ENCODE data around the gene ITGB8. TPM values are rescaled to one million over a fixed set of nuclear protein-coding genes. Genes with fewer than 3 reads are reported as not detected.

The ITGB8 gene
- total and polyA plus RNA-seq, 9 of the 15 experiments (the other 6 are each of a cell fraction or from before 2014, with no cell fraction given): under 0.01 to 0.03 (median 0.02) TPM; not detected in 6

DNA sequence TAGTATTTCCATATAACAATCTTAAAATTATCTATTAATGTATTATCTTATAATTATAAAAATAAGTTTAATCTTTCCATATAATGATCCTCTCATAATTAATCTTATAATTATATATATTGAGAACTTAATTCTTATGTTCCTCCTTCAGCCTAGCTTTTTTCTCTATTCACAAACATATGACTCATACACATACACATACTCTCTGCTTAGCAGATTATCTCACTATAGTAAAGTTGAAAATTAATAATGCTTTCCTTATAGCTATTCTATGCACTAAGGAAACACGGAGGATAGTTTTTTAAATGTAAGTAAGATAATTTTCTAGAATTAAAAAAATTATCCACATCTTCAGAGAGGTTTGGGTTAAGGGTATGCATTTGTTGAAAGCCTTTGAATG is 47.7 kb upstream of the ITGB8 start:
- no peaks in the 10 kb centered on the region for H4K20me1 ChIP-seq (replicated peaks; ENCODE audit: control insufficient read depth, insufficient read depth, low read length)
- peak overlapping the region; percentile 57 for H2AFZ ChIP-seq (ENCODE audit: low read depth, low read length)
- no peaks in the 10 kb centered on the region for H3K9me1 ChIP-seq (ENCODE audit: control insufficient read depth, insufficient read depth, low read length)
- H3K4me1 ChIP-seq (replicated peaks in 1 of 2; ENCODE audit: control insufficient read depth in 2 of 2, insufficient read depth in 2 of 2, low read length in 2 of 2): no peaks in the 10 kb centered on the region
- BruUV-seq (replicated peaks): no TSS peak
- TF ChIP-seq, protein P1, sequence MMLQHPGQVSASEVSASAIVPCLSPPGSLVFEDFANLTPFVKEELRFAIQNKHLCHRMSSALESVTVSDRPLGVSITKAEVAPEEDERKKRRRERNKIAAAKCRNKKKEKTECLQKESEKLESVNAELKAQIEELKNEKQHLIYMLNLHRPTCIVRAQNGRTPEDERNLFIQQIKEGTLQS (IDR thresholded peaks at IDR 0.05): peak; percentile 58; the same call in 1 of the 2 replicates
- TF ChIP-seq, protein P1 (CRISPR knock-in tag; conservative IDR thresholded peaks at IDR 0.05): no peak
- TF ChIP-seq TCF3 (CRISPR knock-in tag; IDR thresholded peaks at IDR 0.05): no peak
- 41% methylated on average over 1 of the region's 1 CpG for WGBS (ENCODE audit: insufficient coverage, low coverage, missing lambda C conversion rate)
- no peak overlapping the region for H3K4me2 ChIP-seq (ENCODE audit: insufficient read depth, low read length)
- FAIRE-seq (no peak), ATAC-seq (peak; percentile 61; the same call in 2 of the 3 replicates), DNase-seq (ENCODE audit: extremely low read depth in 1 of 4, low spot score in 3 of 4) (no peak)
- no peaks in the 10 kb centered on the region; the same call in 1 of the 2 replicates for H3K9me3 ChIP-seq (replicated peaks; ENCODE audit: control insufficient read depth, insufficient read depth, low read depth, low read length)
- H3K27ac ChIP-seq (ENCODE audit: extremely low read depth, low read depth, low read length): no peak overlapping the region
- H3K9ac ChIP-seq (ENCODE audit: insufficient read depth in 1 of 2, low read depth in 2 of 2, low read length in 2 of 2): no peak overlapping the region
- ChIA-PET CTCF (ENCODE audit: low intra/inter-chr PET ratio) (no interaction called here), POLR2A (no interaction called here)
- H3K79me2 ChIP-seq (ENCODE audit: control insufficient read depth, insufficient read depth, low read length): no peaks in the 10 kb centered on the region
- no peaks in the 10 kb centered on the region for H3K36me3 ChIP-seq (ENCODE audit: control insufficient read depth, insufficient read depth, low read length)
- in situ Hi-C loops (cut with MboI): no loop called here
- no peaks in the 10 kb centered on the region for H3K27me3 ChIP-seq (ENCODE audit: control insufficient read depth in 2 of 2, insufficient read depth in 2 of 2, low read length in 2 of 2)
- no peak overlapping the region for H3K4me3 ChIP-seq
- intact Hi-C loops (cut with micrococcal nuclease): no loop called here

DNA sequence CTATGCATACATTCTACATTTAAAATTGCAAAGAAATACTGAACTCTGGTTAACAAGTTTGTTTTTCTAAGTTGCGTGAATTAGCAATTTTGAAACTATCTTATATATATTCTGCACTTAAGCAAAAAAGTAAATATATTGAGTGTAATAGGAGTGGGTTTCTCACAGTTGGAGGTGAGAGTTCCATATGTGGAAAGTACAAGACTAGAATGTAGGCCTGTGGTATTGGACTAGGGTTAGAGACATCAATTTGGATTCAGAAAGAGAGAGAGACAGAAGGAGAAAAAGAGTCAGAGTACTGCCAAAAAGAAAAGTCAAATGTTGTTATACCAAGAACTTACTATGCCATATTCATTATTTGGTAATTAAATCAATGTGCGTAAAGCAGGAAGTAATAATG is 47.3 kb upstream of the ITGB8 start:
- H3K9me1 ChIP-seq (ENCODE audit: control insufficient read depth, insufficient read depth, low read length): no peaks in the 10 kb centered on the region
- no peaks in the 10 kb centered on the region for H3K4me1 ChIP-seq (replicated peaks in 1 of 2; ENCODE audit: control insufficient read depth in 2 of 2, insufficient read depth in 2 of 2, low read length in 2 of 2)
- no peaks in the 10 kb centered on the region for H3K27me3 ChIP-seq (ENCODE audit: control insufficient read depth in 2 of 2, insufficient read depth in 2 of 2, low read length in 2 of 2)
- no TSS peak for BruUV-seq (replicated peaks)
- no peak overlapping the region for H3K4me3 ChIP-seq
- intact Hi-C loops (cut with micrococcal nuclease): no loop called here
- TF ChIP-seq ZNF24 (IDR thresholded peaks at IDR 0.05) (no peak), ZNF165 (CRISPR knock-in tag; IDR thresholded peaks at IDR 0.05; ENCODE audit: borderline replicate concordance) (no peak), ZC3H4 (CRISPR knock-in tag; IDR thresholded peaks at IDR 0.05; ENCODE audit: borderline replicate concordance) (no peak), ZNF140 (CRISPR knock-in tag; IDR thresholded peaks at IDR 0.05) (no peak), TRIM28 (IDR thresholded peaks at IDR 0.05) (no peak)
- TF ChIP-seq, protein P2, sequence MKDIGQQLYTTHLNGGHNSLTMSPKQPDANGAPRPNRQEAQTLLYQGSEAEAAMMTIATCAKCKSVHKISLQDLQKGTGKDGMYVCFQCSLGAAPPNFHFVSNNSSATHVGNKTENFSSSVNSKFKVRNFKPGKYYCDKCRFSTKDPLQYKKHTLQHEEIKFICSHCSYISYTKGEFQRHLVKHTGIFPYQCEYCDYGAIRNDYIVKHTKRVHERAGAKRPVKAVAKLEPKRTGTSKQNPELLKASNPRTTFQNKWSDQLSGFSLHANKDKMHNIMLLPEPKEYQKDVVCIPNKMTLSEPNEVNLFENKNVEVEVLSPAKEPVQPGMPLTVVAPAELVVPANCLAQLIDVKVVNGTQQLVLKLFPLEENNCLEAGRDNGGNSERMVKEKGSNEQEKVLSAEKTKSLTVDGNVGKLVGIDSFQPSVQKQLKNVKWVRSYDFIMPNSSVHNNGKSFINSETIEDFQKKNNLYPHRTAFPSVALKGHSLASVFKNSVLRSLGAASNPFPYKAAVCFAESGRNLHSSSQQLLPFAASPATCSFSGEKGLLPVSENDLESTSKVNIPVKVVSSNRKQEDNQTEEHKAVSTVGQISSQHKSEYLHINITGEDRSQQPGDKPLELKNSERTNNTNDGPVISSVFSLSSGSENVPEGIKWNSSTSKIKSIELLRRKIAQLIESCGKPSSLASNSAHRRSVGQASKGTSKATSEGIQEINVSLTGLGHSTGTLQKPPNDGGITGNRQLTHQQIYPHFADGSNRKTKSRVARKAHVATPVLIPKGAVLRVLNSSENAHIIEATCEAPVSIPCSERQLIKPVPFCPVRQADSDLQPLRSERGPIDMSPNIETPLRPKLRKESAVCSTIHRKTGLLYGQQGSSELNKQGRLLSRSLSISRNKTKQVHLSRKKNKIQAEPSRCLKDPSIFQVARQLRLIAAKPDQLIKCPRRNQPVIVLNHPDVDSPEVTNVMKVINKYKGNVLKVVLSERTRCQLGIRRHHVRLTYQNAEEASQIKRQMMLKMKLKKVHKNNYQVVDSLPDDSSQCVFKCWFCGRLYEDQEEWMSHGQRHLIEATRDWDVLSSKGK (CRISPR knock-in tag; IDR thresholded peaks at IDR 0.05): no peak
- TF ChIP-seq, protein P3, sequence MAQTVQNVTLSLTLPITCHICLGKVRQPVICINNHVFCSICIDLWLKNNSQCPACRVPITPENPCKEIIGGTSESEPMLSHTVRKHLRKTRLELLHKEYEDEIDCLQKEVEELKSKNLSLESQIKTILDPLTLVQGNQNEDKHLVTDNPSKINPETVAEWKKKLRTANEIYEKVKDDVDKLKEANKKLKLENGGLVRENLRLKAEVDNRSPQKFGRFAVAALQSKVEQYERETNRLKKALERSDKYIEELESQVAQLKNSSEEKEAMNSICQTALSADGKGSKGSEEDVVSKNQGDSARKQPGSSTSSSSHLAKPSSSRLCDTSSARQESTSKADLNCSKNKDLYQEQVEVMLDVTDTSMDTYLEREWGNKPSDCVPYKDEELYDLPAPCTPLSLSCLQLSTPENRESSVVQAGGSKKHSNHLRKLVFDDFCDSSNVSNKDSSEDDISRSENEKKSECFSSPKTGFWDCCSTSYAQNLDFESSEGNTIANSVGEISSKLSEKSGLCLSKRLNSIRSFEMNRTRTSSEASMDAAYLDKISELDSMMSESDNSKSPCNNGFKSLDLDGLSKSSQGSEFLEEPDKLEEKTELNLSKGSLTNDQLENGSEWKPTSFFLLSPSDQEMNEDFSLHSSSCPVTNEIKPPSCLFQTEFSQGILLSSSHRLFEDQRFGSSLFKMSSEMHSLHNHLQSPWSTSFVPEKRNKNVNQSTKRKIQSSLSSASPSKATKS (CRISPR knock-in tag; IDR thresholded peaks at IDR 0.05): no peak
- in situ Hi-C loops (cut with MboI): no loop called here
- DNase-seq (ENCODE audit: extremely low read depth in 1 of 4, low spot score in 3 of 4) (no peak), ATAC-seq (0 out of 3 replicates have a peak, but pooled peaks have one; percentile 52), FAIRE-seq (peak; percentile 6)
- no peaks in the 10 kb centered on the region; the same call in 1 of the 2 replicates for H3K9me3 ChIP-seq (replicated peaks; ENCODE audit: control insufficient read depth, insufficient read depth, low read depth, low read length)
- POLR2A ChIA-PET: no interaction called here
- CTCF ChIA-PET (ENCODE audit: low intra/inter-chr PET ratio): no interaction called here
- WGBS (ENCODE audit: insufficient coverage, low coverage, missing lambda C conversion rate): 81% methylated on average over 2 of the region's 2 CpGs
- no peaks in the 10 kb centered on the region for H4K20me1 ChIP-seq (replicated peaks; ENCODE audit: control insufficient read depth, insufficient read depth, low read length)
- H2AFZ ChIP-seq (ENCODE audit: low read depth, low read length): peak overlapping the region; percentile 57
- no peak overlapping the region for H3K9ac ChIP-seq (ENCODE audit: insufficient read depth in 1 of 2, low read depth in 2 of 2, low read length in 2 of 2)
- H3K4me2 ChIP-seq (ENCODE audit: insufficient read depth, low read length): no peak overlapping the region
- H3K36me3 ChIP-seq (ENCODE audit: control insufficient read depth, insufficient read depth, low read length): no peaks in the 10 kb centered on the region
- H3K79me2 ChIP-seq (ENCODE audit: control insufficient read depth, insufficient read depth, low read length): no peaks in the 10 kb centered on the region
- no peak overlapping the region for H3K27ac ChIP-seq (ENCODE audit: extremely low read depth, low read depth, low read length)
